Panc1 (cell line): ENCODE results near the gene C16orf86.

Experiments used
- CTCF ChIP-seq: fragments of 450-650 bp; IDR thresholded peaks from 2 replicates; pipeline ENCODE4 v1.5.1; 2017; ENCODE audit warnings: mild to moderate bottlenecking
- POLR2AphosphoS5 ChIP-seq: IDR thresholded peaks from 2 replicates; pipeline ENCODE4 v1.6.1; 2012; ENCODE audit warnings: mild to moderate bottlenecking, low read depth, low read length, moderate library complexity
- REST ChIP-seq, 2 experiments: IDR thresholded peaks; 2 replicates each; pipeline ENCODE4 v1.6.1; 2011 to 2012; ENCODE audit warnings: low read depth in 2 of 2, control low read depth in 1 of 2, low read length in 1 of 2, mild to moderate bottlenecking in 1 of 2, moderate library complexity in 1 of 2; ENCODE audit not compliant: insufficient read depth in 1 of 2
- SIN3A ChIP-seq: IDR thresholded peaks from 2 replicates; pipeline ENCODE4 v1.6.1; 2012; ENCODE audit warnings: low read depth, mild to moderate bottlenecking, low read length, moderate library complexity, borderline replicate concordance; ENCODE audit not compliant: insufficient read depth
- TCF7L2 ChIP-seq: IDR thresholded peaks from 2 replicates; pipeline ENCODE4 v1.6.1; 2011; ENCODE audit warnings: mild to moderate bottlenecking, low read depth, low read length, inconsistent platforms

- TF ChIP-seq REST (IDR thresholded peaks at IDR 0.05; ENCODE audit: insufficient read depth in 1 of 2, low read depth in 2 of 2, low read length in 1 of 2) (no peak), CTCF (no peak), POLR2AphosphoS5 (no peak), SIN3A (no peak), TCF7L2 (no peak)
Measured at GRCh38 chr16:67657751-67658518, 8.7 kb upstream of the C16orf86 start.
